ENCODE results near the gene CCDC12.
"Not testable (repeated sequence)": the region's sequence is repeated elsewhere in the genome, so short reads cannot be mapped to it uniquely, and the experiment has no call there.

Gene CCDC12

GRCh38 chr3:46978381-46978780 is 1.8 kb upstream of the CCDC12 start:
- DNase-seq, result no peak

DNA sequence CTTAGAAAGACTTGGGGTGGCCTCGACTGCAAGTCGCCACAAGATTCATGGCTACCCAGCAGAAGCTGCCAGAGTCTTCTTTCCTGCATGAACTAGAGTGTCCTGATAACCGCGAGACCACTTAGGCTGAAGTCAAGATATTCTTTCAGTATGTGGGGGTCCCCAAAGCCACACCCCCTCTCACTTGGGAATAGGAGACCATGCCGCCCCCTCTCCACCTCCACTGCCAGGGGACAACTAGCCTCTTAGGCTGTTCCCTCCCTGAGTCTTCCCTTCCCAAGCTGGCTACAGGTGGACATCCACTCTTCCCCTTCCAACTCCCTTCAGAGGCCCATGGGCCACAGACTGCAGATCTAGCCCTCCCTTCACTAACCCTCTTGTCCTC is 1.3 kb upstream of the CCDC12 start:
- DNase-seq, result no peak

DNA sequence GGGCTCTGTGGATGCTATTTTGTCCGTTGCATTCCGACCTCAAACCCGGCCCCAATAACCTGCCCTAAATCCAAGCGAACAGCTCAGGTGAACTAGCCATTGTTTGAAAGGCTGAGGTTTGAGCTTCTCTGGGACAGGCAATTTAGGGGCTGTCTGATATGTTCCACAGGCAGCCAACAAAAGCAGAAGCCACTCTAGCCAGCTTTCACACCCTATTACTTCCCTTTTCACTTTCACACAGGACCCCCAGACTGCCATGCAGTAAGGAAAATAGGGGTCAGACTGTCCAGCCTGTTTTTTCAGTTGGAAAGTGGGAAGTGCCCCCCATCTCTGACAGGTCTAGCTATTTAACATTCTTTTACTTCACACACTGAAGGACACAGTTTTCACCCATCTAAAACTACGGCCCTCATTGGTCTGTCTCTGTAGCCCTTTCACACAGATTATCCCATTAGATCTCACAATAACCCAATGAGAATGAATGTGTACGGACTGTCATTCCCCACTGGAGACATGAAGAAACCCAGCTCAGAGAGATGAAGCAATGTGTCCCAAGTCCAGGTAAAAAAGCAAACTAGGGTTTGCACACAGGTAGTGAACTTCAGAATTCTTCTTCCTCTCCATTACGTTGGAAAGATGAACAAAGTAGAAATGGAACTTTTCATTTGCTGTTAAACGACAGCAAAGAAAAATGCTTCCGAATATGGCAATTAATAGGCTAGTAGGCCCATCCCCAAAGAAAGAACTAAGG is 1.9 kb downstream of the CCDC12 start:
- no peak for DNase-seq

DNA sequence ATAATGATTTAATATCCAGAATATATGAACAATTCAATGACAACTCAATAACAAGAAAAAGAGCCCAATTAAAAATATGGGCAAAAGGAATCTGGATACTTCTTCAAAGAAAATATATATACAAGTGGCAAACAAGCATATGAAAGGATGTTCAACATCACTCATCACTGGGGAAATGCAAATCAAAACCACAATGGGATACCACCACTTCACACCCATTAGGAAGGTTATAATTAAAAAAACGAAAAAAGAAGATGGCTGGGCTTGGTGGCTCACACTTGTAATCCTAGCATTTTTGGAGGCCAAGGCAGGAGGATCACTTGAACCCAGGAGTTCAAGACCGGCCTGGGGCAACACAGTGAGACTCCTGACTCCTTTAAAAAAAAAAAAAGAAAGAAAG is 4.1 kb downstream of the CCDC12 start:
- no peak for DNase-seq

DNA sequence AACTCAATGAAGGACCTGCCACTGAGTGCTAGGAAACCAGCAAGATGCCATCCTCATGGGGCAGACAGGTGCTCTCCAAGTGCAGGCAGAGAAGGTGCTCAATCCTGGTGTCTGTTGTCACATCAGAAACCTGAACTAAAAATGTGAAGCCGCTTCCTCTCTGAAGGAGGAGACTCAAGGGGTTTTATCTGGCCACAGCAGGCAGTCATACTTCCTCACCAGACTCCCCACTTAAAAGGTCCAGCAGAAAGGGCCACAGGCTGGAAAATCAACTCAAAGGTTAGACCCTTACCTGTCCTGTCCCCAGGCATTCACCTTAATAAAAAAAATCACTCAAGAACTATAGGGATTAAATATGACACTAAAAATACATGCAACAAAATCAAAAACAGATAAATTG is 4.8 kb downstream of the CCDC12 start:
- DNase-seq, result no peak

DNA sequence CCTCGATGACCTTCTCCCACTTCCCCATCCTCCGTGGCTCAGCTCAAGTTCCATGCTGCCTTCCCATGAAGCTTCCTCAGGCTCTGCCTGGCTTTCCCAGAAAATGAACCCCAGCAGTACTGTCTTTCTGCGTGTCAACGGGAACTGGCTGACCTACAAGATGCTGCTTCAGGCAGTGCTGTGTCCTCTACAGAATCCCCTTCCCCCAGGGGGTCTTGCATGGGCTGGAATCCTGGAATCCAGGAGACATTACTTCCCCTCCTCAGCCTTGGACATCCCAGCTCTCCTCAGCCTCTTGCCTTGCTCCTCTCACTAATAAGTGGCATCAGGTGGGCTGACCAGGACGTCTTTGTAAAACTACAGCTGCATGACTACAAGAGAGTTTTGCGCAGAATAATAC is 5.4 kb downstream of the CCDC12 start:
- DNase-seq, result no peak

GRCh38 chr3:46970391-46971091 is 6.0 kb downstream of the CCDC12 start:
- DNase-seq, result no peak

DNA sequence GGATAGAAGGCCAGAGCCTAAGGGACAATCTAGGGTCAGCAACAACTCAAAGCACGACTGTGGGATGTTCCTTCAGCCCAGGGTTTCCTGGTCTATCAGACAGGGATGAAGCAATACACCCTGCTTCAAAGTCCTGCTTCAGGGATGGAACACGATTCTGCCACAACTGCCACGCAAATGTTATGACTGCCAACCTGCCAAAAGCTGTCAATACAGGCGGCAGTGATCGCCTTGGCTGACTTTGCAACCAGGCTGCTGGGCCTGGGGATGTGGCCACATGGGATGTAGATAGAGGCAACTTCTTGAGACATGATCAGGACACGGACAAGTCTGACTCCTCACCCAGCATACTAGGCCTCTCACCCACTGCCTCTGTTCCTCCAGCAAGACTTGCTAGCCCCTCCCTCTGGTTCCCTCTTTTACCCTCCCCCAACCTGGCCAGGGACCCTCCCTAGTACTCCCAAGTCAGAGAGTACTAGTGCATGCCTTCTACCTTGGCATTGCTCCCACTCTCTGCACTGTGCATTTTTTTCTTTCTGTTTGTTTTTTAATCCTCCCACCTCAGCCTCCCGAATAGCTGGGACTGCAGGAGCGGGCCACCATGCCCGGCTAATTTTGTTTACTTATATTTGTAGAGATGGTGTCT is 7.6 kb downstream of the CCDC12 start:
- no peak for DNase-seq

DNA sequence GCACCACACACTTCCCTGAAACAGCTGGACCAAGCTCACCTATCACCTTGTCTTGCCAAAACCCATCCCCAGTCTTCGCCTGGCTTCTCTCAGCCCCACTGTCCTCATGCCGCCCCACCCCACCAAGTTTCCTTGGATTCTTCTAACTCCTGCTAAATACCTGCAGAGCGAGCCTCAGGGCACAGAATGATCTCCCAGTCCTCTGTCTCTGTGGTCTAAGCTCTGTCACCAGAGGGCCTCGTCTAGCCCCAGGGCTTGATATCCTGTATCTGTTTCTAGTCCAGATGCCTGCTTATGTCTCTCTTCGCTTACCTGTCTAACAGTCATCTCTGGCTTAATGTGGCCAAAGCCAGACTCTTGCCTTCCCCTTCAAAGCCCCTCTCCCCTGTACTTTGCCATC is 9.7 kb downstream of the CCDC12 start:
- DNase-seq, result no peak

DNA sequence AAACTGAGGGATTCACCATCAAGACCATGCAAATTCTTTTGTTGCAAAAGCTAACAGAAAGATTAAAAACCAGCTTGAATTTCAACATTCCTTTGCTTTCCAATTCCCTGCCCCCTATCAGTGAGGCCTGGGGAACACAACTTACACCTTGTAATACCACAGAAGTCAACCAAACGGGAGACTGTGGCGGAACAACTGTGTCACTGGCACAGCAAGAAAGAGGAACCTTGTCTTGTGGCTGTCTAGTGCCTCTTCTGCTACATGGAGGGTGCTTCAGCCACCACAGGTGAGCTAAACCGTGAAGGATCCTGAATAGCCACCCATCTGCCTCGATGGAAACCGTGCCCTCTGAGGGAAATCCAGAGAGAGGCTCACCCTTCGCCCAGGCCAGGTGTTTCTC is 11.4 kb downstream of the CCDC12 start:
- no peak for DNase-seq

DNA sequence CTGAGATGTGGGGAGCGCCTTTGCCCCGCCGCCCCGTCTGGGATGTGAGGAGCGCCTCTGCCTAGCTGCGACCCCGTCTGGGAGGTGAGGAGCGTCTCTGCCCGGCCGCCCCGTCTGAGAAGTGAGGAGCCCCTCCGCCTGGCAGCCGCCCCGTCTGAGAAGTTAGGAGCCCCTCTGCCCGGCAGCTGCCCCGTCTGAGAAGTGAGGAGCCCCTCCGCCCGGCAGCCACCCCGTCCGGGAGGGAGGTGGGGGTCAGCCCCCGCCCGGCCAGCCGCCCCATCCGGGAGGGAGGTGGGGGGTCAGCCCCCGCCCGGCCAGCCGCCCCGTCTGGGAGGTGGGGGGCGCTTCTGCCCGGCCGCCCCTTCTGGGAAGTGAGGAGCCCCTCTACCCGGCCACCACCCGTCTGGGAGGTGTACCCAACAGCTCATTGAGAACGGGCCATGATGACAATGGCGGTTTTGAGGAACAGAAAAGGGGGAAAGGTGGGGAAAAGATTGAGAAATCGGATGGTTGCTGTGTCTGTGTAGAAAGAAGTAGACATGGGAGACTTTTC is 12.4 kb downstream of the CCDC12 start:
- not testable (repeated sequence) for DNase-seq

DNA sequence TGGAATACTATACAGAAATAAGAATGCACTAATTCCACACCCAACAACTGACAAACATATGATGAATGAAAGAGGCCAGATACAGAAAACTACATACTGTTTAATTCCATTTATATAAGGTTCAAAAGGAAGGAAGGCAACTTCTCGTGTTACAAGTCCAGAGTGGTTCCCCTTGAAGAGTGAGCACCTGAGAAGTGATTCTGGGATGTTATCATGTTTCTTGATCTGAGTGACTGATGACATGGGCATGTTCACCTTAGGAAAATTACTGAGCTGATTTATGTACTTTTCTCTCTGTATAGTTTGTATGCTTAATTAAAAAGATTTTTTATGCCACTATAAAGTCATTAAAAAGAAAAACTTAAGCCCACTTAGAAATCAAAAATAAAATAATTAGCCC is 13.6 kb downstream of the CCDC12 start:
- DNase-seq, result no peak

DNA sequence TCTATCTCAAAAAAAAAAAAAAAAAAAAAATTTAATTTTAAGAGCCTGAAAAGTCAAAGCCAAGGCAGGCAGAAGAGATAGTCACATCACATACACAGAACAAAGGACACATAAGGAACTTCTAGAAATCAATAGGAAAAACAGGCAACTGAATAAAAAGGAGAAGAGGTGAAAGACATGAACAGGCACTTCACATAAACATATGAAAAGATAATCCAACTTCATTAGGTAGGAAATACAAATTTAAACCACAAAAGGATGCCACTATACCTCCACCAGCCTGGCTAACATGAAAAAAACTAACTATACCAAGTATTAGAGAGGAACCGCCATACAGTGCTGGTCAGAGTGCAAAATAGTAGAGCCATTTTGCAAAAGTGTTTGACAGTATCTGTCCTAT is 14.1 kb downstream of the CCDC12 start:
- DNase-seq, result no peak

DNA sequence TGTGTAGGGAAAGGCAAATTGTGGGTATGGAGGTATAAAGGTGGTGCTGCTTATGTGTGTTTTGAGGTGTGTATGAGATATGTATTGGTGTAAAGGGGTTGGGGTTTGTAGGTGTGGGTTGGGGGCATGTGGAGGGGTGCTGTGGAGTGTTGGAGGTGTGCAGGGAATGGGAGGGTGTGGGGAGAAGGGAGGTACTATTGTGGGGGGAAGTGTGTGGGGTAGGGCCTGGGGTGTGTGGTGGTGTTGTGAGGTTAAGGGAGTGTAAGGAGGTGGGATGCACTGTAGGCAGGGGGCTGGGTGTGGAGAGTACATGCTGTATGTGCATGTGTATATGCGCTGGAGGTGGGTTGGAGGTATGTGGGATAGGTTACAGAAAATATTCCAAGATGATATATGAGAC is 15.7 kb downstream of the CCDC12 start:
- no peak for DNase-seq

- no peak for DNase-seq
These were observed 16.4 kb downstream of the CCDC12 start for GRCh38 chr3:46960081-46960701.

DNA sequence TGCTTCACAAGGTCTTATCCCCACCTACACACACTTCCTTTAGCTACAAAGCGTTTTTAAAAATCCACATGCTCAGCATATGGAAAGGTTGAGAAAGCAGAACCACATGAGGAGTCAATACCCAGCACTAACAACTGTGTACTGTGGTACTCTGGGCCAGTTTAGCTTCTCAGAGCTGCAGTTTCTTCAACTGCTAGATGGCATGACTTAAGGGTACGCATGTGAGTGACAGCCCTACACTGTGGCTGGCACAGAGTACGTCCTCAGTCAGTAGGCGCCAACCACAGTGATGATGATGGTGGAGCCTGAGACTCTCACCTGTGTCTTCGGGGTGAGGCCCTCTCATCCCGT is 17.4 kb downstream of the CCDC12 start:
- peak; percentile 41 for DNase-seq

GRCh38 chr3:46958467-46959160 is 17.9 kb downstream of the CCDC12 start:
- no peak for DNase-seq

- DNase-seq, result no peak
These were observed 19.3 kb downstream of the CCDC12 start for GRCh38 chr3:46957092-46957820.

- no peak for DNase-seq
These were observed 20.7 kb downstream of the CCDC12 start for GRCh38 chr3:46955801-46956259.

GRCh38 chr3:46955157-46955556 is 21.4 kb downstream of the CCDC12 start:
- no peak for DNase-seq

DNA sequence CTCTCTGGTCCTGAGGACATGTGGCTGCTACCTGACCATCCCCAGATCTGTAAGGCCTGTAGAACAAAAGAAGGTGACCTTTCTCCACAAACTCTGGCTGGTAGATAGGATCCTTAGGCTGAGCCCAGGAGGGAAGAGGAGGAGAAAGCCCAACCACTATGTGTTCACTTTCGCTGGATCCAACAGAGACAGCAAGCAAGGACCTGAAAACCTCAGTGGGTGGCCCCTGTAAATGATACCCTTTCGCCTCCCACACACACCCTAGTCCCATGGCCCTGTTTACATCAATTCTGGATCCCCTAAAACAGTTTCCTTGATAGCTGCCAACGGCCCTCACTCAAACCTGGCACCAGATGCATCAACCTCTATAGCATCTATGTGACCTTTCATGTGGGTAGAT is 22.4 kb downstream of the CCDC12 start:
- DNase-seq, result no peak
